NB4 (cell line): ENCODE data around the gene CDRT15.

Experiments used
- MYC ChIP-seq: IDR thresholded peaks from 2 replicates; pipeline ENCODE4 v1.6.1; 2011; ENCODE audit warnings: low read depth, low read length
- POLR2A ChIP-seq: IDR thresholded peaks from 2 replicates; pipeline ENCODE4 v1.6.1; 2011; ENCODE audit warnings: mild to moderate bottlenecking; ENCODE audit not compliant: insufficient read length; ENCODE audit errors: extremely low read depth
- TF ChIP-seq, protein P1 (sequence below): IDR thresholded peaks from one replicate; pipeline ENCODE4 v1.5.1; 2012; ENCODE audit warnings: low read depth, low read length
- TF ChIP-seq, protein P2 (sequence below): IDR thresholded peaks from 2 replicates; pipeline ENCODE4 v1.6.1; 2011; ENCODE audit warnings: low read depth, low read length

DNA sequence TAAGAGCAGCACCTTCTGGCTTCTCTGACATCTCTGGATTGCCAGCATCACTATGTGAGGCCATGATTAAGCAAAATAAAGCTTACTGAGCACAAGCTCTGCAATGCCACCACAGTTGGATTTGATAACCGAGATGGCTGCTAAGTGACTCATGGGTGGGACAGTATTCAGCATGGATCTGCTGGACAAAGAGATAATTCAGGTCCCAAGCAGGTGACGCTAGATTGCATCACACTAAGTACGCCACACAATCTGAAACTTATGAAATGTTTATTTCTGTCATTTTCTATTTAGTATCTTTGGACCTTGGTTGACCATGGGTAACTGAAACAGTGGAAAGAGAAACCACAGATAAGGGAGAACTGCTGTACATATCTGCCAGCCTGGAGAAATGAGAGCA is 27.4 kb downstream of the CDRT15 start:
- TF ChIP-seq, protein P1, sequence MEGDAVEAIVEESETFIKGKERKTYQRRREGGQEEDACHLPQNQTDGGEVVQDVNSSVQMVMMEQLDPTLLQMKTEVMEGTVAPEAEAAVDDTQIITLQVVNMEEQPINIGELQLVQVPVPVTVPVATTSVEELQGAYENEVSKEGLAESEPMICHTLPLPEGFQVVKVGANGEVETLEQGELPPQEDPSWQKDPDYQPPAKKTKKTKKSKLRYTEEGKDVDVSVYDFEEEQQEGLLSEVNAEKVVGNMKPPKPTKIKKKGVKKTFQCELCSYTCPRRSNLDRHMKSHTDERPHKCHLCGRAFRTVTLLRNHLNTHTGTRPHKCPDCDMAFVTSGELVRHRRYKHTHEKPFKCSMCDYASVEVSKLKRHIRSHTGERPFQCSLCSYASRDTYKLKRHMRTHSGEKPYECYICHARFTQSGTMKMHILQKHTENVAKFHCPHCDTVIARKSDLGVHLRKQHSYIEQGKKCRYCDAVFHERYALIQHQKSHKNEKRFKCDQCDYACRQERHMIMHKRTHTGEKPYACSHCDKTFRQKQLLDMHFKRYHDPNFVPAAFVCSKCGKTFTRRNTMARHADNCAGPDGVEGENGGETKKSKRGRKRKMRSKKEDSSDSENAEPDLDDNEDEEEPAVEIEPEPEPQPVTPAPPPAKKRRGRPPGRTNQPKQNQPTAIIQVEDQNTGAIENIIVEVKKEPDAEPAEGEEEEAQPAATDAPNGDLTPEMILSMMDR: no peak
- TF ChIP-seq, protein P2, sequence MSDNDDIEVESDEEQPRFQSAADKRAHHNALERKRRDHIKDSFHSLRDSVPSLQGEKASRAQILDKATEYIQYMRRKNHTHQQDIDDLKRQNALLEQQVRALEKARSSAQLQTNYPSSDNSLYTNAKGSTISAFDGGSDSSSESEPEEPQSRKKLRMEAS: no peak
- TF ChIP-seq POLR2A (no peak), MYC (no peak)
